Measurements from ENCODE around the gene ZBTB16. TPM values are rescaled to one million over a fixed set of nuclear protein-coding genes. Genes with fewer than 3 reads are reported as not detected.

Gene ZBTB16
- total and polyA plus RNA-seq, 3 donors from 2014 or later = 11.4 to 88.5 (median 51.5) TPM

GRCh38 chr11:114135737-114136151 is 76.2 kb downstream of the ZBTB16 start:
- Histone ChIP-seq H3K36me3 (ENCODE audit: low read depth, missing control alignments) (no peaks in the 10 kb centered on the region), H3K4me3 (no peak overlapping the region), H3K27me3 (no peaks in the 10 kb centered on the region), H3K4me1 (peaks cover 9% of the 10 kb centered on the region), H3K27ac (peak overlapping the region in 1 of 2 donors; percentile 35), H3K9me3 (no peaks in the 10 kb centered on the region)
- intact Hi-C loops (cut with DNase I; ENCODE audit: low total_unique reads) = no loop called here
- DNase-seq = no peak
- TF ChIP-seq POLR2A (IDR thresholded peaks at IDR 0.05) = no peak
- TF ChIP-seq, protein P1, sequence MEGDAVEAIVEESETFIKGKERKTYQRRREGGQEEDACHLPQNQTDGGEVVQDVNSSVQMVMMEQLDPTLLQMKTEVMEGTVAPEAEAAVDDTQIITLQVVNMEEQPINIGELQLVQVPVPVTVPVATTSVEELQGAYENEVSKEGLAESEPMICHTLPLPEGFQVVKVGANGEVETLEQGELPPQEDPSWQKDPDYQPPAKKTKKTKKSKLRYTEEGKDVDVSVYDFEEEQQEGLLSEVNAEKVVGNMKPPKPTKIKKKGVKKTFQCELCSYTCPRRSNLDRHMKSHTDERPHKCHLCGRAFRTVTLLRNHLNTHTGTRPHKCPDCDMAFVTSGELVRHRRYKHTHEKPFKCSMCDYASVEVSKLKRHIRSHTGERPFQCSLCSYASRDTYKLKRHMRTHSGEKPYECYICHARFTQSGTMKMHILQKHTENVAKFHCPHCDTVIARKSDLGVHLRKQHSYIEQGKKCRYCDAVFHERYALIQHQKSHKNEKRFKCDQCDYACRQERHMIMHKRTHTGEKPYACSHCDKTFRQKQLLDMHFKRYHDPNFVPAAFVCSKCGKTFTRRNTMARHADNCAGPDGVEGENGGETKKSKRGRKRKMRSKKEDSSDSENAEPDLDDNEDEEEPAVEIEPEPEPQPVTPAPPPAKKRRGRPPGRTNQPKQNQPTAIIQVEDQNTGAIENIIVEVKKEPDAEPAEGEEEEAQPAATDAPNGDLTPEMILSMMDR (IDR thresholded peaks at IDR 0.05) = no peak
- 56 to 67% methylated on average over 4 of the region's 4 CpGs for WGBS, 2 donors

GRCh38 chr11:114136686-114137640 is 77.5 kb downstream of the ZBTB16 start:
- Histone ChIP-seq H3K4me1 (peaks cover 12% of the 10 kb centered on the region), H3K36me3 (ENCODE audit: low read depth, missing control alignments) (no peaks in the 10 kb centered on the region), H3K4me3 (no peak overlapping the region), H3K27me3 (no peaks in the 10 kb centered on the region), H3K27ac (no peak overlapping the region), H3K9me3 (no peaks in the 10 kb centered on the region)
- DNase-seq = no peak
- no peak for TF ChIP-seq POLR2A (IDR thresholded peaks at IDR 0.05)
- TF ChIP-seq, protein P1 (IDR thresholded peaks at IDR 0.05) = no peak
- intact Hi-C loops (cut with DNase I; ENCODE audit: low total_unique reads) = no loop called here
- 63 to 76% methylated on average over 10 of the region's 10 CpGs for WGBS, 2 donors

- Histone ChIP-seq H3K27ac (peak overlapping the region in 1 of 2 donors; percentile 4), H3K4me3 (no peak overlapping the region), H3K4me1 (peaks cover 15% of the 10 kb centered on the region), H3K36me3 (ENCODE audit: low read depth, missing control alignments) (no peaks in the 10 kb centered on the region), H3K9me3 (no peaks in the 10 kb centered on the region), H3K27me3 (no peaks in the 10 kb centered on the region)
- WGBS, 2 donors = 90 to 92% methylated on average over 6 of the region's 6 CpGs
- intact Hi-C loops (cut with DNase I; ENCODE audit: low total_unique reads) = no loop called here
- DNase-seq = no peak
- TF ChIP-seq, protein P1 (IDR thresholded peaks at IDR 0.05) = no peak
- no peak for TF ChIP-seq POLR2A (IDR thresholded peaks at IDR 0.05)
Measured at GRCh38 chr11:114137838-114138237, 78.3 kb downstream of the ZBTB16 start.

DNA sequence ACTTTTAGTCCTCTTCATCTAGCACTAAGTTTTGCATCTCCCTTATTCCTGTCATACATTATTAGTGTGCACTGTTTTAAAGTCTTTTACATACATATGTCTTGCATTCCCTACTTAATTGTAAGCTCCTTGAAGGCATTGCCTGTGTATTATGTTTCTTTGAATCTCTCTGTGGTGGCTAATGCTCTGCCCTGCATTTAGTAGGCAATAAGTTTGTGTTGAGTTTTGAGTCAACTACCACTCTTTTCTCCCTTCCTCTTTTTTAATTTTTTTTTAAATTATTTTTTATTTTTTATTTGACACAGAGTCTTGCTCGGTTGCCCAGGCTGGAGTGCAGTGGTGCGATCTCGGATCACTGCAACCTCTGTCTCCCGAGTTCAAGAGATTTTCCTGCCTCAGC is 78.9 kb downstream of the ZBTB16 start:
- no peak for DNase-seq
- intact Hi-C loops (cut with DNase I; ENCODE audit: low total_unique reads) = no loop called here
- Histone ChIP-seq H3K27me3 (no peaks in the 10 kb centered on the region), H3K27ac (peak overlapping the region in 1 of 2 donors; percentile 44), H3K9me3 (no peaks in the 10 kb centered on the region), H3K4me1 (peaks cover 18% of the 10 kb centered on the region), H3K36me3 (ENCODE audit: low read depth, missing control alignments) (no peaks in the 10 kb centered on the region), H3K4me3 (no peak overlapping the region)
- WGBS, 2 donors = 92 to 99% methylated on average over 4 of the region's 4 CpGs
- no peak for TF ChIP-seq POLR2A (IDR thresholded peaks at IDR 0.05)
- TF ChIP-seq, protein P1 (IDR thresholded peaks at IDR 0.05) = no peak

All from testis (tissue), 3 donors.